HL-60 (cell line): ENCODE measurements around the gene SLC35C1.
A peak's percentile ranks its signal among the peaks of the same experiment; 100 is the strongest.
"Not testable (repeated sequence)": the region's sequence is repeated elsewhere in the genome, so short reads cannot be mapped to it uniquely, and the experiment has no call there.

Experiments
- DNase-seq, 2 experiments: peaks; one replicate each; pipeline ENCODE4 v3.0.0-alpha.2; 2010 to 2020; ENCODE audit warnings: low read depth in 1 of 2, low spot score in 1 of 2
- H3K27ac ChIP-seq: fragments of 250-450 bp; sonication (Bioruptor Pico); replicated peaks from 2 replicates; pipeline ENCODE4 v1.5.1; 2020; ENCODE audit warnings: mild to moderate bottlenecking, moderate library complexity
- H3K27me3 ChIP-seq: fragments of 250-450 bp; sonication (Bioruptor Pico); 2 replicates; pipeline ENCODE4 v1.5.1; 2021; ENCODE audit warnings: mild to moderate bottlenecking, moderate library complexity; ENCODE audit not compliant: insufficient read depth, poor library complexity, severe bottlenecking
- H3K4me3 ChIP-seq: replicated peaks from 2 replicates; pipeline ENCODE4 v1.5.1; 2011; ENCODE audit warnings: mild to moderate bottlenecking, control low read depth, low read length; ENCODE audit not compliant: insufficient read depth
- GABPA ChIP-seq: IDR thresholded peaks from 2 replicates; pipeline ENCODE4 v1.6.1; 2012; ENCODE audit warnings: low read depth
- POLR2AphosphoS5 ChIP-seq: IDR thresholded peaks from 2 replicates; pipeline ENCODE4 v1.6.1; 2012; ENCODE audit warnings: low read depth
- SPI1 ChIP-seq: IDR thresholded peaks from 2 replicates; pipeline ENCODE4 v1.6.1; 2012; ENCODE audit warnings: low read depth, mild to moderate bottlenecking, borderline replicate concordance
- TF ChIP-seq, protein P1 (sequence below): IDR thresholded peaks from one replicate; pipeline ENCODE4 v1.5.1; 2011; ENCODE audit warnings: low read length, control low read depth, inconsistent platforms; ENCODE audit not compliant: insufficient read depth
- TF ChIP-seq, protein P2 (sequence below): IDR thresholded peaks from 2 replicates; pipeline ENCODE4 v1.6.1; 2012; ENCODE audit warnings: low read depth; ENCODE audit not compliant: insufficient replicate concordance

Gene SLC35C1

DNA sequence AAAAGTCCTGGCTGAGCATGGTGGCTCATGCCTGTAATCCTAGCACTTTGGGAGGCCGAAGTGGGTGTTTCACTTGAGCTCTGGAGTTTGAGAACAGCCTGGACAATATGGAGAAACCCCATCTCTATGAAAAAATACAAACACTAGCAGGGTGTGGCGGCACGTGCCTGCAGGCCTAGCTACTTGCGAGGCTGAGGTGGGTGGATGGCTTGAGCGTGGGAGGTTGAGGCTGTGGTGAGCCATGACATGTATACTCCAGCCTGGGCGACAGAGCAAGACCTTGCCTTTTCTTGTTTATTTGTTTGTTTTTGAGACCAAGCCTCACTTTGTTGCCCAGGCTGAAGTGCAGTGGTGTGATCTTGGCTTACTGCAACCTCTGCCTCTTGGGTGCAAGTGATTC lies 34.3 kb downstream of the SLC35C1 start:
- H3K27ac ChIP-seq: no peak overlapping the region
- H3K27me3 ChIP-seq: no peaks in the 10 kb centered on the region
- TF ChIP-seq, protein P1, sequence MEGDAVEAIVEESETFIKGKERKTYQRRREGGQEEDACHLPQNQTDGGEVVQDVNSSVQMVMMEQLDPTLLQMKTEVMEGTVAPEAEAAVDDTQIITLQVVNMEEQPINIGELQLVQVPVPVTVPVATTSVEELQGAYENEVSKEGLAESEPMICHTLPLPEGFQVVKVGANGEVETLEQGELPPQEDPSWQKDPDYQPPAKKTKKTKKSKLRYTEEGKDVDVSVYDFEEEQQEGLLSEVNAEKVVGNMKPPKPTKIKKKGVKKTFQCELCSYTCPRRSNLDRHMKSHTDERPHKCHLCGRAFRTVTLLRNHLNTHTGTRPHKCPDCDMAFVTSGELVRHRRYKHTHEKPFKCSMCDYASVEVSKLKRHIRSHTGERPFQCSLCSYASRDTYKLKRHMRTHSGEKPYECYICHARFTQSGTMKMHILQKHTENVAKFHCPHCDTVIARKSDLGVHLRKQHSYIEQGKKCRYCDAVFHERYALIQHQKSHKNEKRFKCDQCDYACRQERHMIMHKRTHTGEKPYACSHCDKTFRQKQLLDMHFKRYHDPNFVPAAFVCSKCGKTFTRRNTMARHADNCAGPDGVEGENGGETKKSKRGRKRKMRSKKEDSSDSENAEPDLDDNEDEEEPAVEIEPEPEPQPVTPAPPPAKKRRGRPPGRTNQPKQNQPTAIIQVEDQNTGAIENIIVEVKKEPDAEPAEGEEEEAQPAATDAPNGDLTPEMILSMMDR: no peak
- TF ChIP-seq, protein P2, sequence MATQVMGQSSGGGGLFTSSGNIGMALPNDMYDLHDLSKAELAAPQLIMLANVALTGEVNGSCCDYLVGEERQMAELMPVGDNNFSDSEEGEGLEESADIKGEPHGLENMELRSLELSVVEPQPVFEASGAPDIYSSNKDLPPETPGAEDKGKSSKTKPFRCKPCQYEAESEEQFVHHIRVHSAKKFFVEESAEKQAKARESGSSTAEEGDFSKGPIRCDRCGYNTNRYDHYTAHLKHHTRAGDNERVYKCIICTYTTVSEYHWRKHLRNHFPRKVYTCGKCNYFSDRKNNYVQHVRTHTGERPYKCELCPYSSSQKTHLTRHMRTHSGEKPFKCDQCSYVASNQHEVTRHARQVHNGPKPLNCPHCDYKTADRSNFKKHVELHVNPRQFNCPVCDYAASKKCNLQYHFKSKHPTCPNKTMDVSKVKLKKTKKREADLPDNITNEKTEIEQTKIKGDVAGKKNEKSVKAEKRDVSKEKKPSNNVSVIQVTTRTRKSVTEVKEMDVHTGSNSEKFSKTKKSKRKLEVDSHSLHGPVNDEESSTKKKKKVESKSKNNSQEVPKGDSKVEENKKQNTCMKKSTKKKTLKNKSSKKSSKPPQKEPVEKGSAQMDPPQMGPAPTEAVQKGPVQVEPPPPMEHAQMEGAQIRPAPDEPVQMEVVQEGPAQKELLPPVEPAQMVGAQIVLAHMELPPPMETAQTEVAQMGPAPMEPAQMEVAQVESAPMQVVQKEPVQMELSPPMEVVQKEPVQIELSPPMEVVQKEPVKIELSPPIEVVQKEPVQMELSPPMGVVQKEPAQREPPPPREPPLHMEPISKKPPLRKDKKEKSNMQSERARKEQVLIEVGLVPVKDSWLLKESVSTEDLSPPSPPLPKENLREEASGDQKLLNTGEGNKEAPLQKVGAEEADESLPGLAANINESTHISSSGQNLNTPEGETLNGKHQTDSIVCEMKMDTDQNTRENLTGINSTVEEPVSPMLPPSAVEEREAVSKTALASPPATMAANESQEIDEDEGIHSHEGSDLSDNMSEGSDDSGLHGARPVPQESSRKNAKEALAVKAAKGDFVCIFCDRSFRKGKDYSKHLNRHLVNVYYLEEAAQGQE: no peak
- TF ChIP-seq GABPA (no peak), SPI1 (no peak), POLR2AphosphoS5 (no peak)
- DNase-seq: no peak
- no peak overlapping the region for H3K4me3 ChIP-seq

DNA sequence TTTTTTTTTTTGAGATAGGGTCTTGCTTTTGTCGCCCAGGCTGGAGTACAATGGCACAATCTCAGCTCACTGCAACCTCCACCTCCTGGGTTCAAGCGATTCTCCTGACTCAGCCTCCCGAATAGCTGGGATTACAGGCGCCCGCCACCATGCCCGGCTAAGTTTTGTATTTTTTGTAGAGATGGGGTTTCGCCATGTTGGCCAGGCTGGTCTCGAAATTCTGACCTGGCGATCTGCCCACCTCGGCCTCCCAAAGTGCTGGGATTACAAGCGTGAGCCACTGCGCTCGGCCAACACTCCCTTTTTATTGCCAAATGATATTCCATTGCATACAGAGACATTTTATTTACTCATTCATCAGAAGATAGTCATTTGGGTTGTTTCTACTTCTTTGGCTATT lies 35.3 kb downstream of the SLC35C1 start:
- DNase-seq, H3K27ac ChIP-seq: not testable (repeated sequence)

DNA sequence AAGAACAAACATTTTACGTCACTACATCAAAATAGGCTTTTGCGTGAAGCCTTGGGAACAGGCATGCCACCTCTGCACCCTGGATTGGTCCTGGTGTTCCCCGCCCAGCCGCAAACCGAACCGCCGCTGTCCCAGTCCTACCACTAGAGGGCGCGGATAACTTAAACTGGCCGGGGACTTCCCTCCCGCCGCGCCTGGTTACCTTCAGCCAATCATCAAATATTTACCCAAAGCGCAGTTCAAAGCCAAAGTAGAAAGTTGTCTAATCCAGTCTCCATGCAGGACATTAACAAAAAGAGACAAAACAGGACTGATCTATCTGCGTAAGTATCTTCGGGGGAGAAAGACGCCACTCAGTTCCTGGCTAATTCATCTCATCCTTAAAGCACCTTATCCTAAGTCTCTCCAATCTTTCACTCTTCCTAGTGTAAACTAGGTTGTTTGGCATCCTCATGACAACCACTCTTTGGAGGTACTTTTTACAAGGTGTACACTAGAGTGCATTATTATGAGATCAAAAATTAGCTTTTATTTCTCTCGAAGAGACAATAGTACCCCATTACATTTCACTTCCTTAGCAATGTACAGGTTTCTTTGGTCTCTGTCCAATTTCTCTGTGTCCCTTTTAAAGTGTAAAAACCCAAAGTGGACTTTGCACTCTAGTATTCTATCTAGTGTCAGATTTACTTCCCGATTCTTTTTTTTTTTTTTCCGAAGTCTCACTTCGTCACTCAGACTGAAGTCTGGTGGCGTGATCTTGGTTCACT lies 38.4 kb downstream of the SLC35C1 start:
- no peaks in the 10 kb centered on the region for H3K27me3 ChIP-seq
- TF ChIP-seq, protein P2: no peak
- TF ChIP-seq, protein P1: peak; percentile 77
- TF ChIP-seq POLR2AphosphoS5 (no peak), SPI1 (peak; percentile 76; the same call in 1 of the 2 replicates), GABPA (no peak)
- no peak overlapping the region for H3K4me3 ChIP-seq
- H3K27ac ChIP-seq: peak overlapping the region; percentile 39
- DNase-seq: peak; percentile 80 to 81

More for the DNA sequence above, 35.3 kb downstream of the SLC35C1 start:
- H3K27me3 ChIP-seq, H3K4me3 ChIP-seq: not testable (repeated sequence)

DNA sequence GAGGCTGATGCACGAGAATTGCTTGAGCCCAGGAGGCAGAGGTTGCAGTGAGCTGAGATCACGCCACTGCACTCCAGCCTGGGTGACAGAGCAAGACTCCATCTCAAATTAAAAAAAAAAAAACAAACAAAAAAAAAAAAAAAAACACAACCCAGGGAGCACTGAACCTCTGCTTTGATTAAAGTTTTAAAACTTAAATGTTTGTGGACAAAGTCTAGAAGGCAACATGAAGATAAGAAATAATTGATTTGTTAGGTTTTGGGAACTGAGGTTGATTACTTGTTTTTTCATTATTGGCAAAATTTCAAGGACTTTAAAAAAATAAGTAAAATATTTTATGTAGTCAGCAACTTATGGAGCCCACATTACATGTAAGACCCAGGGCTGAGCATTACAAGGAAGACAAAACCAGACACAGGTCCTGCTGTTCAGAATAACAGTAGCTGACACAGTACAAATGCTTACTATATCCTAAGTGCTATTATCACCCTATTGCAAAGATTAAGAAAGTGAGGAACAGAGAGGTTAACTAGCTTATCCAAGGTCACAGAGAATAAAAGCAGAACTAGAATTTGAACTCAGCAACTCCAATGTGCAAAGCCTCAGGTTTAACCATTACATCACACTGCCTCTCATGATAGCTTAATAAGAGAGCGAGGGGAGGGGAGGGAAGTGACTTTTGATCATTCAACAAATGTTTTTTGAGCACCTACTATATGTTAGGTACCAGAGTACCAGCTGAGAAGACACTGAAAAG lies 40.1 kb downstream of the SLC35C1 start:
- H3K27ac ChIP-seq: no peak overlapping the region
- H3K4me3 ChIP-seq: no peak overlapping the region
- peak in 1 of 2 experiments; percentile 24 for DNase-seq
- H3K27me3 ChIP-seq: no peaks in the 10 kb centered on the region
- TF ChIP-seq, protein P1: no peak
- no peak for TF ChIP-seq GABPA
- 0 out of 2 replicates have a peak, but pooled peaks have one; percentile 15 for TF ChIP-seq SPI1
- TF ChIP-seq POLR2AphosphoS5: no peak
- TF ChIP-seq, protein P2: no peak
